Hindlimb muscle (tissue), 1 donor: ENCODE results near the gene TCTA. TPM values are rescaled to one million over a fixed set of nuclear protein-coding genes. Genes with fewer than 3 reads are reported as not detected.

Experiments used
- DNase-seq: peaks from one replicate; pipeline ENCODE4 v3.0.0-alpha.2; 2013
- polyA plus RNA-seq: library from polyadenylated mRNA; unstranded; fragments of 120-200 nt; gene quantifications from one replicate; pipeline ENCODE4 v1.2.1, GENCODE V29; 2013; ENCODE audit not compliant: insufficient read length

The TCTA gene
- polyA plus RNA-seq, 1 donor = 21.3 TPM

GRCh38 chr3:49461443-49462171 is 49.4 kb downstream of the TCTA start:
- DNase-seq = no peak

DNA sequence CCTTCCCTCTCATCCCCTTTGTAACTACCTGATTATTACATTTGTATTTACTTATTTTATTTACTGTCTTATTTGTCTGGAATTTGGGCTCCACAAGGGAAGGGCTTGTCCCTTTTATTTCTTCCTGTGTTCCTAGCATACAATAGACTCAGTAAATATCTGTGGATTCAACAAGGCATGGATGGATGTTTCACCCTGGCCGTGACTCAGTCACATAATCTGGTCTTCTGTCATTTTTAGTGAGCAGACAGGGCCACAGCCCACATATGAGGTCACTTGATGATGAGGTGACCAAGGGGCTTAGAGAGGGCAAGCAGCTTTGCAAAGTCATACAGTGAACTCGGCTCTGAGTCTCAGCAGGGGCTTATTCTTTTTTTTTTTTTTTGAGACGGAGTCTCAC is 50.0 kb downstream of the TCTA start:
- DNase-seq = no peak

DNA sequence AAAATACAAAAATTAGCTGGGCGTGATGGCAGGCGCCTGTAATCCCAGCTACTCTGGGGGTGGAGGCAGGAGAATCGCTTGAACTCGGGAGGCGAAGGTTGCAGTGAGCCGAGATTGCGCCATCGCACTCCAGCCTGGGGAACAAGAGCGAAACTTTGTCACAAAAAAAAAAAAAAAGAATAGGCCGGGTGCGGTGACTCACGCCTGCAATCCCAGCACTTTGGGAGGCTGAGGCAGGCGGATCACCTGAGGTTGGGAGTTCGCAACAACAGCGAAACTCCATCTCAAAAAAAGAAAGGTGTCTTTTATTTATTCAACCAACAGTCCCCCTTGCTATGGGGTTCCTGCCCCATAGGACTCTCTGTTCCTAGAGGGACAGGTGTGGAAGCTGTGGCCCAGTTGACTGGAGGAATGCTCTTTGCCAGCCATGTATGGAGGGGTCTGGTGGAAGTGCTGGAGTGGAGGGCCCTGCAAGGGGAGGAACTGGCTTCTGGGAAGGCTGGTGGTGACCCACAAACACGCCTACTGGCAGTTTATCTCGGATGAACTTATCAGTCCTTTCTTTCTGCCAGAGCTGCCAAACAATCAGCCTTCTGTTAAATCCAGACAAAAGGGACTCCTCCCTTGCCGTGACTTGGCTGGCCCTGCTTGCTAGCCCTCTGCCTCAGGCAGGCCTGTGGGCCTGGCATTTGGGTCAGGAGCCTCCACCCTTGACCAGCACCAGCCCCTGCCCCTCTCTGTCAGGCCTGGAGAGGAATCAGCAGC is 53.2 kb downstream of the TCTA start:
- DNase-seq = no peak

Other genes with a start within 250 kb of the TCTA start
- 16.0 TPM for gene CCDC71, start 246.1 kb upstream of the TCTA start, polyA plus RNA-seq
- 84.0 TPM for gene KLHDC8B, start 240.8 kb upstream of the TCTA start, polyA plus RNA-seq
- 10.3 TPM for gene C3orf62, start 135.2 kb upstream of the TCTA start, polyA plus RNA-seq
- gene USP4, start 72.4 kb upstream of the TCTA start, polyA plus RNA-seq = 56.1 TPM
- 146 TPM for gene GPX1, start 54.1 kb upstream of the TCTA start, polyA plus RNA-seq
- 443 TPM for gene RHOA, start 447 bp upstream of the TCTA start, polyA plus RNA-seq
- gene AMT, start 10.1 kb downstream of the TCTA start, polyA plus RNA-seq = 9.2 TPM
- 14.2 TPM for gene NICN1, start 16.9 kb downstream of the TCTA start, polyA plus RNA-seq
- 266 TPM for gene DAG1, start 57.8 kb downstream of the TCTA start, polyA plus RNA-seq
- gene BSN, start 142.1 kb downstream of the TCTA start, polyA plus RNA-seq = 1.4 TPM